Skeletal muscle satellite cell (primary cell): ENCODE data around the gene TUBG2. TPM values are rescaled to one million over a fixed set of nuclear protein-coding genes. Genes with fewer than 3 reads are reported as not detected.
"Not testable (repeated sequence)": the region's sequence is repeated elsewhere in the genome, so short reads cannot be mapped to it uniquely, and the experiment has no call there.

Experiments
- H3K27me3 ChIP-seq: 2 replicates; pipeline ENCODE4 v1.7.0; 2013; ENCODE audit warnings: low read length; ENCODE audit not compliant: control insufficient read depth, insufficient read depth
- H3K36me3 ChIP-seq: 2 replicates; pipeline ENCODE4 v1.7.0; 2013; ENCODE audit warnings: mild to moderate bottlenecking, control low read depth, low read length; ENCODE audit not compliant: insufficient read depth
- H3K4me1 ChIP-seq: 2 replicates; pipeline ENCODE4 v1.7.0; 2013; ENCODE audit warnings: low read length; ENCODE audit not compliant: control insufficient read depth, insufficient read depth
- H3K4me2 ChIP-seq: 2 replicates; pipeline ENCODE4 v1.7.0; 2013; ENCODE audit warnings: mild to moderate bottlenecking, low read length
- H3K4me3 ChIP-seq: 2 replicates; pipeline ENCODE4 v1.7.0; 2013; ENCODE audit warnings: low read length
- H3K9ac ChIP-seq: 2 replicates; pipeline ENCODE4 v1.7.0; 2013; ENCODE audit warnings: mild to moderate bottlenecking, low read depth, low read length, moderate library complexity
- H3K9me3 ChIP-seq: replicated peaks from 2 replicates; pipeline ENCODE4 v1.7.0; 2013; ENCODE audit warnings: mild to moderate bottlenecking, control low read depth, low read length
- total RNA-seq: library from RNA; depleted of rRNA; stranded (reverse); fragments of >200 nt; gene quantifications from 2 replicates; pipeline ENCODE4 v1.2.3, GENCODE V29; 2012; rRNA removed

TUBG2 gene
- total RNA-seq, result 13.3 and 14.4 TPM in 2 replicates

GRCh38 chr17:42659079-42659931 lies at the start of gene TUBG2:
TUBG2 (plus strand) TSS chr17:42659284; CDS start chr17:42659504, 220 bp downstream.
- Histone ChIP-seq H3K9ac (peak within 1 kb of the TSS; percentile 84), H3K36me3 (peaks cover 17% of the 10 kb centered on the region), H3K4me1 (peaks cover 19% of the 10 kb centered on the region), H3K27me3 (no peaks in the 10 kb centered on the region), H3K4me3 (peak within 1 kb of the TSS; percentile 81), H3K9me3 (no peaks in the 10 kb centered on the region), H3K4me2 (peak within 1 kb of the TSS; percentile 97)

- Histone ChIP-seq H3K4me1 (peaks cover 15% of the 10 kb centered on the region), H3K36me3 (peaks cover 30% of the 10 kb centered on the region), H3K4me2 (peak overlapping the region; percentile 89), H3K4me3 (peak overlapping the region; percentile 91), H3K9ac (peak overlapping the region; percentile 84)
- H3K9me3 ChIP-seq, H3K27me3 ChIP-seq: not testable (repeated sequence)
Observed at GRCh38 chr17:42609814-42610801, 49.0 kb upstream of the TUBG2 start.

- Histone ChIP-seq H3K9ac (no peak overlapping the region), H3K27me3 (no peaks in the 10 kb centered on the region), H3K9me3 (no peaks in the 10 kb centered on the region), H3K4me3 (no peak overlapping the region), H3K4me1 (peaks cover 12% of the 10 kb centered on the region), H3K36me3 (peaks cover 40% of the 10 kb centered on the region), H3K4me2 (no peak overlapping the region)
Observed at GRCh38 chr17:42612013-42612412, 47.1 kb upstream of the TUBG2 start.

- H3K27me3 ChIP-seq, result no peaks in the 10 kb centered on the region
- no peaks in the 10 kb centered on the region for H3K9me3 ChIP-seq
- no peak overlapping the region for H3K9ac ChIP-seq
- no peak overlapping the region for H3K4me2 ChIP-seq
- no peak overlapping the region for H3K4me3 ChIP-seq
- H3K36me3 ChIP-seq, result peaks cover 40% of the 10 kb centered on the region
- H3K4me1 ChIP-seq, result peaks cover 10% of the 10 kb centered on the region
Observed at GRCh38 chr17:42613699-42614295, 45.3 kb upstream of the TUBG2 start.

- peaks cover 27% of the 10 kb centered on the region for H3K36me3 ChIP-seq
- no peaks in the 10 kb centered on the region for H3K27me3 ChIP-seq
- no peaks in the 10 kb centered on the region for H3K9me3 ChIP-seq
- no peak overlapping the region for H3K9ac ChIP-seq
- H3K4me2 ChIP-seq, result no peak overlapping the region
- peaks cover 6% of the 10 kb centered on the region for H3K4me1 ChIP-seq
- no peak overlapping the region for H3K4me3 ChIP-seq
Observed at GRCh38 chr17:42617956-42618431, 41.1 kb upstream of the TUBG2 start.

GRCh38 chr17:42618442-42619150 lies 40.5 kb upstream of the TUBG2 start:
- no peak overlapping the region for H3K4me3 ChIP-seq
- H3K27me3 ChIP-seq, result no peaks in the 10 kb centered on the region
- H3K4me2 ChIP-seq, result no peak overlapping the region
- H3K36me3 ChIP-seq, result peaks cover 21% of the 10 kb centered on the region
- H3K9me3 ChIP-seq, result no peaks in the 10 kb centered on the region
- H3K9ac ChIP-seq, result no peak overlapping the region
- peaks cover 6% of the 10 kb centered on the region for H3K4me1 ChIP-seq

- not testable (repeated sequence) for H3K27me3 ChIP-seq, H3K9me3 ChIP-seq, H3K9ac ChIP-seq, H3K4me3 ChIP-seq, H3K36me3 ChIP-seq, H3K4me2 ChIP-seq
- peaks cover 11% of the 10 kb centered on the region for H3K4me1 ChIP-seq
Observed at GRCh38 chr17:42621987-42622386, 37.1 kb upstream of the TUBG2 start.

GRCh38 chr17:42623271-42623670 lies 35.8 kb upstream of the TUBG2 start:
- Histone ChIP-seq H3K36me3 (no peaks in the 10 kb centered on the region), H3K9ac (no peak overlapping the region), H3K27me3 (no peaks in the 10 kb centered on the region), H3K9me3 (no peaks in the 10 kb centered on the region), H3K4me2 (no peak overlapping the region), H3K4me1 (peaks cover 9% of the 10 kb centered on the region), H3K4me3 (no peak overlapping the region)

- Histone ChIP-seq H3K4me3 (no peak overlapping the region), H3K9me3 (no peaks in the 10 kb centered on the region), H3K36me3 (no peaks in the 10 kb centered on the region), H3K9ac (no peak overlapping the region), H3K27me3 (no peaks in the 10 kb centered on the region), H3K4me2 (no peak overlapping the region), H3K4me1 (peaks cover 5% of the 10 kb centered on the region)
Observed at GRCh38 chr17:42623732-42624596, 35.1 kb upstream of the TUBG2 start.
